ENCODE measurements around the gene PLAAT4.
"Not testable (repeated sequence)": the region's sequence is repeated elsewhere in the genome, so short reads cannot be mapped to it uniquely, and the experiment has no call there.

The PLAAT4 gene

GRCh38 chr11:63572026-63572688 is 35.5 kb downstream of the PLAAT4 start:
- DNase-seq (ENCODE audit: low read depth in 2 of 2) = no peak

GRCh38 chr11:63573881-63574855 is 37.6 kb downstream of the PLAAT4 start:
- no peak for DNase-seq (ENCODE audit: low read depth in 2 of 2)

GRCh38 chr11:63574856-63575602 is 38.4 kb downstream of the PLAAT4 start:
- no peak for DNase-seq (ENCODE audit: low read depth in 2 of 2)

DNA sequence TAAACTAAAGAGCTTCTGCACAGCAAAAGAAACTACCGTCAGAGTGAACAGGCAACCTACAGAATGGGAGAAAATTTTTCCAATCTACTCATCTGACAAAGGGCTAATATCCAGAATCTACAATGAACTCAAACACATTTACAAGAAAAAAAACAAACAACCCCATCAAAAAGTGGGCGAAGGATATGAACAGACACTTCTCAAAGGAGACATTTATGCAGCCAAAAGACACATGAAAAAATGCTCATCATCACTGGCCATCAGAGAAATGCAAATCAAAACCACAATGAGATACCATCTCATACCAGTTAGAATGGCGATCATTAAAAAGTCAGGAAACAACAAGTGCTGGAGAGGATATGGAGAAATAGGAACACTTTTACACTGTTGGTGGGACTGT is 42.3 kb downstream of the PLAAT4 start:
- DNase-seq (ENCODE audit: low read depth in 2 of 2) = not testable (repeated sequence)

GRCh38 chr11:63581224-63581623 is 44.6 kb downstream of the PLAAT4 start:
- DNase-seq (ENCODE audit: low read depth in 2 of 2) = not testable (repeated sequence)

GRCh38 chr11:63583357-63583677 is 46.7 kb downstream of the PLAAT4 start:
- no peak for DNase-seq (ENCODE audit: low read depth in 2 of 2)

DNA sequence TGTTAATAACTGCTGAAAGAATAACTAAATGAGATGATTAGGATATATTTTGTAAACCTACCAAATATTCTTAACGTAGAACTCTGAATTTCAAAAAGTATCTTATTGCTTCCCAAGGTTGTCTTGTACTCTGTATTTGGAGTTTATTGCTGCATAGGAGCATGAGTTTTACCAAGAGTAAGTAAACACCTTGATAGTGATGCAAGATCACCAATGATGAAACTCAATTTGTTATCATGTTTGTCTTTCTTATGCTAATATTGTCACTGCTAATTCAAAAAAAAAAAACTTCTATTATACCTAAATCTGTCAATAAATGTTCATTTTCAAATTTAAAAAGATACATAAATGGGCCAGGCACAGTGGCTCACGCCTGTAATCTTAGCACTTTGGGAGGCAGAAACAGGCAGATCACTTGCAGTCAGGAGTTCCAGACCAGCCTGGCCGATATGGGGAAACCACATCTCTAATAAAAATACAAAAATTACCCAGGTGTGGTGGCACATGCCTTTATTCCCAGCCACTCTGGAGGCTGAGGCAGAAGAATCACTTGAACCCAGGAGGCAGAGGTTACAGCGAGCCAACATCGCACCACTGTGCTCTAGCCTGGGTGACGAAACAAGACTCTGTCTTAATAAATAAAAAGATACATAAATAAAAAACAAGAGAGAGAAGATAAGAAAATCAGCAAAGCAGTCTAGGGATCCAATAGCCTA is 50.0 kb downstream of the PLAAT4 start:
- no peak for DNase-seq (ENCODE audit: low read depth in 2 of 2)

- no peak for DNase-seq (ENCODE audit: low read depth in 2 of 2)
Observed at GRCh38 chr11:63589000-63589399, 52.4 kb downstream of the PLAAT4 start.

- no peak for DNase-seq (ENCODE audit: low read depth in 2 of 2)
Observed at GRCh38 chr11:63590024-63590788, 53.6 kb downstream of the PLAAT4 start.

GRCh38 chr11:63592975-63593395 is 56.4 kb downstream of the PLAAT4 start:
- no peak for DNase-seq (ENCODE audit: low read depth in 2 of 2)

GRCh38 chr11:63595296-63595695 is 58.7 kb downstream of the PLAAT4 start:
- no peak for DNase-seq (ENCODE audit: low read depth in 2 of 2)

Measured in fibroblast of skin of left biceps (primary cell).